Fibroblast of mammary gland (primary cell): ENCODE measurements around the gene MUC13.

ENCODE experiments used
- DNase-seq: peaks from one replicate; pipeline ENCODE4 v3.0.0-alpha.2; 2010; ENCODE audit warnings: low read depth
- H3K4me3 ChIP-seq: 2 replicates; pipeline ENCODE4 v1.5.1; 2011; ENCODE audit warnings: low read depth, mild to moderate bottlenecking, low read length, moderate library complexity; ENCODE audit not compliant: control insufficient read depth
- TF ChIP-seq, protein P1 (sequence below): conservative IDR thresholded peaks from 2 replicates; pipeline ENCODE4 v1.5.1; 2011; ENCODE audit warnings: low read depth, low read length, inconsistent platforms; ENCODE audit not compliant: control insufficient read depth, insufficient read depth

The MUC13 gene

DNA sequence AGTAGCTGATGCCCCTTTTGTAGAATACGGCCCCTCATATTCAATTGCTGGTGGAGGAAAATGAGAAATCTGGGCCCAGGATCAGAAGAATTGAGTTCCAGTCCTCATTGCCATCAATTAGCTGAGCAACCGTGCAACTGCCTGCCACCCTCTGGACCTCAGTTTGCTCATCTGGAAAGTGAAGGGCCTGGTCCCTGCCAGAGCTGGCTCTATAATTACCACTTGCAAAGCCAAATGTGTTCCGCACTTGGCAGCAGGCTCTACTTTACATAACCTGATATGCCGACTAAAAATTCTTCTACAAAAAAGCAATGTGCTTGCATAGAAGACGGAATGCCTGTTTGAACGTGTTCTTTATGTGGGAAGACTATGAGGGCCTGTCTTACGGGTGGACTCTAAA, 38.8 kb downstream of the MUC13 start:
- TF ChIP-seq, protein P1, sequence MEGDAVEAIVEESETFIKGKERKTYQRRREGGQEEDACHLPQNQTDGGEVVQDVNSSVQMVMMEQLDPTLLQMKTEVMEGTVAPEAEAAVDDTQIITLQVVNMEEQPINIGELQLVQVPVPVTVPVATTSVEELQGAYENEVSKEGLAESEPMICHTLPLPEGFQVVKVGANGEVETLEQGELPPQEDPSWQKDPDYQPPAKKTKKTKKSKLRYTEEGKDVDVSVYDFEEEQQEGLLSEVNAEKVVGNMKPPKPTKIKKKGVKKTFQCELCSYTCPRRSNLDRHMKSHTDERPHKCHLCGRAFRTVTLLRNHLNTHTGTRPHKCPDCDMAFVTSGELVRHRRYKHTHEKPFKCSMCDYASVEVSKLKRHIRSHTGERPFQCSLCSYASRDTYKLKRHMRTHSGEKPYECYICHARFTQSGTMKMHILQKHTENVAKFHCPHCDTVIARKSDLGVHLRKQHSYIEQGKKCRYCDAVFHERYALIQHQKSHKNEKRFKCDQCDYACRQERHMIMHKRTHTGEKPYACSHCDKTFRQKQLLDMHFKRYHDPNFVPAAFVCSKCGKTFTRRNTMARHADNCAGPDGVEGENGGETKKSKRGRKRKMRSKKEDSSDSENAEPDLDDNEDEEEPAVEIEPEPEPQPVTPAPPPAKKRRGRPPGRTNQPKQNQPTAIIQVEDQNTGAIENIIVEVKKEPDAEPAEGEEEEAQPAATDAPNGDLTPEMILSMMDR, result no peak
- DNase-seq, result no peak
- H3K4me3 ChIP-seq, result no peak overlapping the region

DNA sequence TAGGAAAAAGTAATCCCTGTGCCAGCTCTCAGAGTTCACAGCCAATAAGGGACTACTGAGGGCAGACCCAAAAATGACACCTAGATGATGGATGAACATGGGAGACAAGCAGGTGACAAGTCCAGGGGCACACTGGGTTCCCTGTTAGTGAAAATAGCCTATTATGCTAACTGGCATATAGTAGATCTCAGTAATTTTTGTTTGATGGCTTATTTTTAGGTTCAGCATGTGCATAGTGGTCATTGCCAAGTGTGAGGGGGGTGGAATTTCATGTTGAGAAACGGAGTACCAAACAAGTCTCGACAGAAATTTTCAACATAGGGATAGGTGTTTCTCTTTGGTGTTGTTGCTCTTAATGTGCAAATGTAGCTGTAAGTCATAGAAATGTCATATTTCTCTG, 41.0 kb downstream of the MUC13 start:
- TF ChIP-seq, protein P1, result no peak
- no peak for DNase-seq
- no peak overlapping the region for H3K4me3 ChIP-seq

DNA sequence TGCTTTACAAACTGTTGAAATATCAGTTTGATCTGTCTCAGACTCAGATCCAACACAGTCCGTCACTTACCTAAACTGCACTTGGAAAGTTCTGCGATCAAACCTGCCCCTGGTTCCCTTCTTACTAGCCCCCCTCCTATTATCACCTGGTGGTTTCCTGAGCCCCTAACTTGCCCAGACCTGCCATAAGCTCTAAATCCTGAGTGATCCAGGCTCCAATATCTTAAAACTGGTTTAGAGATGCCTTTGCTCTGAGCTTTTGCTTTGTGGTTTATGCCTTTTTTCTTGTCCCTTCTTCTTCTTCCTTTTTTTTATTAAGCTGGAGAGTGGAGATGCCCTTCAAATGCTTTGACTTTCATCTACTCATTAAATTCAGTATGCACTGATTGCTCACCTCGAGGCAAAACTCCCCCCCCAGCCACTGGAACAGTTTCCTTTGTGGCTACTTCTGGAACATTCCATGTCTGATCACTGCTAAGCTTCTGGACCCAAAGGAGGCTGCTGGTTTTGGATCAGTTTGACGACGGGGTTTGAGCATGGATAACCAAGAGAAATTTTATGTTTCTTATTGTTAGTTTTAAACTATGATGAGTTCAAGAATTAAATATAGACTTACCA, 43.9 kb downstream of the MUC13 start:
- no peak for DNase-seq
- no peak overlapping the region for H3K4me3 ChIP-seq
- TF ChIP-seq, protein P1, result no peak

DNA sequence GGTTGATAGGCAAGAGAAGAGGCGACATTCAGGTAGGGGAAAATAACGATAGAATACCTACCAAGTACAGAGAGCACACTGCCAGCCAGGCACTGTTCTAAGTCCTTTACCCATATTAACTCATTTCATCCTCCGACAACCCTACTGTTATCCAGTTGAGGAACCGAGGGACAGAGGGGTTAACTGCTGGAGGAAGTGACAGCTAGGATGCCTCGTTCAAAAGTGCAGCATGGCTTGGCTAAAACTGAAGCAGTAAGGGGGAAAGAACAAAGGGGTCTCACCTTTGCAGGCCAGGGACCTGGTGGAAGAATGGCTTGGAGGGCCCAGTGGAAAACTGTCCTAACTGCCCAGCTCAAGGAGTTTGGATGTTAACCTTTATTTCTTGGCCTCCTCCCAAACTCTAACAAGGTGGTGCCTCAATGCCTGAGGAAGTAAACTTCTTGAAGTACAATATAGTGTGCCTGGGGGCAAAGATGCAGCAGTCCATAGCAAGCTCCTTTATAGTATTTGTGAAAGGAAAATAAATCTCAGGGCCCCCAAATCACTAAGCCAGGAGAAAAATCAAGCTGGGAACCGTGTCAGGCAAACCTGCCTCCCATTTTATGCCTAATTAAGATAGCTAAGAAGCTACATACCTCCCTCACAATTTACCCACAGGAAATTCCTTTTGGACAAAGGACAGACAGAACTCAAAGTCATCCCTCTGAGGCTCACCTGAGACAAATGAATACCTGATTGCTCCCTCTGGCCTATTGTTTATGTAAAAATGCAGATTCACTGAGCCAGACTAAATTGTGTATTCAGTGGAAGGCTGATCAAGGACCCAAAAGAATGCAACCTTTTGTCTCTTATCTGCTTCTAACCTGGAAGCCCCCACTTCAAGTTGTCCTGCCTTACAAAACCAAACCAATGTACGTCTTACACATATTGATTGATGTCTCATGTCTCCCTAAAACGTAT, 45.8 kb downstream of the MUC13 start:
- no peak for DNase-seq
- no peak overlapping the region for H3K4me3 ChIP-seq
- TF ChIP-seq, protein P1, result no peak

DNA sequence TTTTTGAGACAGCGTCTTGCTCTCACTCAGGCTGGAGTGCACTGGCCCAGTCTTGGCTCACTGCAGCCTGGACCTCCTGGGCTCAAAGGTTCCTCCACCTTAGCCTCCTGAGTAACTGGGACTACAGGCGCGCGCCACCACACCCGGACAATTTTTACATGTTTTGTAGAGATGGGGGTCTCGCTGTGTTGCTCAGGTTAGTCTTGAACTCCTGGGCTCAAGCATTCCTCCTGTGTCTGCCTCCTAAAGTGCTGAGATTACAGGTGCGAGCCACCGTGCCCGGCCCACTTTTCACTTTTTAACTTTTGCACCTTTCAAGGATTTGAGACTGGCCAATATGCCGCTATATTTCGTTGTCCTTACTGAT, 46.6 kb downstream of the MUC13 start:
- peak overlapping the region; percentile 56 for H3K4me3 ChIP-seq
- DNase-seq, result no peak
- TF ChIP-seq, protein P1, result no peak

DNA sequence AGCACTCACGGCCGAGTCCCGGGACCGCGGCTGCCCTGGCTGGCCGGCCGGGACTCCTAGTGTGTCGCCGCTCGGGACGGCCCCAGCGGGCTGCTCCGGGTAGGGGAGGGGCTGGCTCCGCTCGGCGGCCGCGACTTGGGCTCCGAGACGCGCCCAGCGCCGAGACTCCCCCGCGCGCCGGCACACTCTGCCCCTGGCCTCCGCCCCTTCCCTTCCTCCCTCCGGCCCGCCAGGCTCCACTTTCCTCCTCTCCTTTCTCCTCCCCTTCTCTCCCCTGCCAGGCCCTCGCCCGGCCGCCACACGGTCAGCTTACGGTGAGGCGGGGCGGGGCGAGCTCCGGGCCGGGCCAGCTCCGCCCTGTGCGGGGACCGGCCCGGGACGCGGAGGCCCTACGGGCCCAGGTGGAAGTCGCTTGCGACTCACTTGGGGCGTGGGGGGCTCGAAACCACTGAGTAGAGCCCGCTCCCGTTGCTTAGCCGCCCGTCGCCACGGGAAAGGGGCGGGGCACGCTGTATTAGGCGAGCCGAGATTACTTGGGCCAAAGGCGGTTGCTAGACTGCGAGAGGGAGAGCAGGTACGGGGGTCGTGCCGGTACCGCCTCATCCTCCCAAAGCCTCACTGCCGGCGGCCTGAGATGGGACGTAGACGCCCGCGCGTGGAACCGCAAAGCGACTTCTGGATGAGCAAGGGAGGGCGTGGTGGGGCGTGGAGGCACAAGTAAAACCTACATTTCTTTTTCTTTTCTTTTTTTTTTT, 47.2 kb downstream of the MUC13 start, which contains the start of gene ITGB5:
Gene ITGB5 (minus strand): TSS at position 189 of the 755 bp plus-strand sequence. CDS start 365 bp downstream, outside the sequence.
- TF ChIP-seq, protein P1, result no peak
- DNase-seq, result peak; percentile 74
- peak within 1 kb of the TSS; percentile 72 for H3K4me3 ChIP-seq
